ENCODE results near the gene AGPAT2. TPM values are rescaled to one million over a fixed set of nuclear protein-coding genes. Genes with fewer than 3 reads are reported as not detected.
A peak's percentile ranks its signal among the peaks of the same experiment; 100 is the strongest.

Gene AGPAT2
- total RNA-seq (1 to 10 TPM; 3.6 to 4.0 TPM), total RNA-seq (1.6 to 17.5 (median 6.2) reads per million in 172 experiments)
- polyA plus RNA-seq (2013, experiment 1 of 2): 14.0 TPM
- polyA plus RNA-seq (2013, experiment 2 of 2): 10.5 TPM

- Histone ChIP-seq H3K4me1 (ENCODE audit: insufficient read depth, low read length) (peaks cover 27% of the 10 kb centered on the region), H3K9me3 (ENCODE audit: control insufficient read depth in 1 of 2, insufficient read depth in 1 of 2, low read length in 2 of 2) (peaks cover 0 to 8% of the 10 kb centered on the region in 2 experiments), H3K27ac (ENCODE audit: low read depth in 1 of 2, low read length in 2 of 2) (no peak within 1 kb of the TSS), H3K27me3 (ENCODE audit: control insufficient read depth in 1 of 2, insufficient read depth in 2 of 2, low read length in 2 of 2) (no peaks in the 10 kb centered on the region), H3K36me3 (ENCODE audit: insufficient read depth, low read length) (no peaks in the 10 kb centered on the region), H3K4me3 (ENCODE audit: low read length) (peak within 1 kb of the TSS; percentile 68)
- Mint-ChIP-seq H3K4me3 (peak within 1 kb of the TSS; percentile 84), H3K27me3 (peaks cover 3% of the 10 kb centered on the region), H3K36me3 (ENCODE audit: low read depth) (no peaks in the 10 kb centered on the region), H3K4me1 (ENCODE audit: low read depth) (no peaks in the 10 kb centered on the region), H3K27ac (no peak within 1 kb of the TSS), H3K9me3 (no peaks in the 10 kb centered on the region)
- ChIA-PET CTCF (no interaction called here), POLR2A (no interaction called here)
- DNase-seq: peak; percentile 22 to 81 (median 54)
- intact Hi-C loops (cut with DNase I, micrococcal nuclease): no loop called here
- peak; percentile 82 for ATAC-seq (ENCODE audit: poor library complexity)
- no peak for TF ChIP-seq CTCF (IDR thresholded peaks at IDR 0.05)
Measured at GRCh38 chr9:136686794-136687711, at the start of gene AGPAT2. AGPAT2 (minus strand) TSS chr9:136687457; CDS start chr9:136687357, 100 bp downstream.

GRCh38 chr9:136735812-136736480, 48.7 kb upstream of the AGPAT2 start:
- Mint-ChIP-seq H3K36me3 (ENCODE audit: low read depth) (no peaks in the 10 kb centered on the region), H3K27ac (no peak overlapping the region), H3K4me1 (ENCODE audit: low read depth) (no peaks in the 10 kb centered on the region), H3K4me3 (no peak overlapping the region), H3K9me3 (no peaks in the 10 kb centered on the region), H3K27me3 (no peaks in the 10 kb centered on the region)
- CTCF ChIA-PET: no interaction called here
- Histone ChIP-seq H3K9me3 (ENCODE audit: control insufficient read depth in 1 of 2, insufficient read depth in 1 of 2, low read length in 2 of 2) (peaks cover 0 to 3% of the 10 kb centered on the region in 2 experiments), H3K27me3 (ENCODE audit: control insufficient read depth in 1 of 2, insufficient read depth in 2 of 2, low read length in 2 of 2) (no peaks in the 10 kb centered on the region), H3K36me3 (ENCODE audit: insufficient read depth, low read length) (no peaks in the 10 kb centered on the region), H3K4me1 (ENCODE audit: insufficient read depth, low read length) (peaks cover 2% of the 10 kb centered on the region), H3K4me3 (ENCODE audit: low read length) (no peak overlapping the region), H3K27ac (ENCODE audit: low read depth in 1 of 2, low read length in 2 of 2) (no peak overlapping the region)
- POLR2A ChIA-PET: no interaction called here
- DNase-seq: no peak
- no peak for ATAC-seq (ENCODE audit: poor library complexity)
- intact Hi-C loops (cut with DNase I, micrococcal nuclease): no loop called here
- no peak for TF ChIP-seq CTCF (IDR thresholded peaks at IDR 0.05)

GRCh38 chr9:136734837-136735496, 47.7 kb upstream of the AGPAT2 start:
- no peaks in the 10 kb centered on the region for H3K9me3 Mint-ChIP-seq
- Histone ChIP-seq H3K9me3 (ENCODE audit: control insufficient read depth in 1 of 2, insufficient read depth in 1 of 2, low read length in 2 of 2) (no peaks in the 10 kb centered on the region), H3K27ac (ENCODE audit: low read depth in 1 of 2, low read length in 2 of 2) (no peak overlapping the region), H3K36me3 (ENCODE audit: insufficient read depth, low read length) (no peaks in the 10 kb centered on the region), H3K4me3 (ENCODE audit: low read length) (no peak overlapping the region), H3K4me1 (ENCODE audit: insufficient read depth, low read length) (no peaks in the 10 kb centered on the region), H3K27me3 (ENCODE audit: control insufficient read depth in 1 of 2, insufficient read depth in 2 of 2, low read length in 2 of 2) (no peaks in the 10 kb centered on the region)
- H3K4me1 Mint-ChIP-seq (ENCODE audit: low read depth): no peaks in the 10 kb centered on the region
- no peak overlapping the region for H3K27ac Mint-ChIP-seq
- DNase-seq: no peak
- H3K36me3 Mint-ChIP-seq (ENCODE audit: low read depth): no peaks in the 10 kb centered on the region
- H3K27me3 Mint-ChIP-seq: no peaks in the 10 kb centered on the region
- intact Hi-C loops (cut with DNase I, micrococcal nuclease): no loop called here
- no peak for ATAC-seq (ENCODE audit: poor library complexity)
- TF ChIP-seq CTCF (IDR thresholded peaks at IDR 0.05): no peak
- H3K4me3 Mint-ChIP-seq: no peak overlapping the region
- ChIA-PET CTCF (no interaction called here), POLR2A (no interaction called here)

Measured in CD4-positive, alpha-beta T cell (primary cell).